ENCODE measurements around the gene S100A5. TPM values are rescaled to one million over a fixed set of nuclear protein-coding genes. Genes with fewer than 3 reads are reported as not detected.

S100A5 gene
- total and polyA plus RNA-seq, 9 of the 15 experiments (the other 6 are each of a cell fraction or from before 2014, with no cell fraction given): 0.56 to 1.4 (median 0.64) TPM; not detected in 5

GRCh38 chr1:153538315-153538821 lies 2.4 kb downstream of the S100A5 start (continued):
- no peak for TF ChIP-seq CLOCK (CRISPR knock-in tag; IDR thresholded peaks at IDR 0.05; ENCODE audit: borderline replicate concordance)
- TF ChIP-seq MCM3 (IDR thresholded peaks at IDR 0.05): no peak
- no peak for TF ChIP-seq HMG20B (CRISPR knock-in tag; IDR thresholded peaks at IDR 0.05)
- TF ChIP-seq ZNF282 (CRISPR knock-in tag; IDR thresholded peaks at IDR 0.05): no peak
- no peak for TF ChIP-seq E2F1 (CRISPR knock-in tag; IDR thresholded peaks at IDR 0.05)
- TF ChIP-seq HDGF (IDR thresholded peaks at IDR 0.05): no peak
- TF ChIP-seq ZBTB8A (IDR thresholded peaks at IDR 0.05; ENCODE audit: partially characterized antibody): no peak
- TF ChIP-seq PHF8 (IDR thresholded peaks at IDR 0.05; ENCODE audit: borderline replicate concordance, low read length): no peak
- TF ChIP-seq CCAR2 (IDR thresholded peaks at IDR 0.05; ENCODE audit: low read depth, low read length): no peak
- TF ChIP-seq GATA2 (CRISPR knock-in tag; IDR thresholded peaks at IDR 0.05): no peak
- TF ChIP-seq ZNF75A (CRISPR knock-in tag; IDR thresholded peaks at IDR 0.05): no peak
- TF ChIP-seq E2F6 (IDR thresholded peaks at IDR 0.05; ENCODE audit: borderline replicate concordance in 1 of 2, extremely low read depth in 1 of 2, insufficient read depth in 1 of 2, insufficient read length in 1 of 2, low read depth in 1 of 2, low read length in 1 of 2, poor library complexity in 1 of 2, severe bottlenecking in 1 of 2): peak in 1 of 2 experiments; percentile 32
- TF ChIP-seq ILK (tag; IDR thresholded peaks at IDR 0.05; ENCODE audit: borderline replicate concordance, low read depth): no peak
- no peak for TF ChIP-seq SMARCA4 (IDR thresholded peaks at IDR 0.05)
- no peak for TF ChIP-seq KAT7 (CRISPR knock-in tag; IDR thresholded peaks at IDR 0.05; ENCODE audit: borderline replicate concordance)
- TF ChIP-seq KLF16 (IDR thresholded peaks at IDR 0.05): no peak
- no peak for TF ChIP-seq ZNF197 (CRISPR knock-in tag; IDR thresholded peaks at IDR 0.05; ENCODE audit: low read depth)
- TF ChIP-seq ZBTB11 (CRISPR knock-in tag; IDR thresholded peaks at IDR 0.05): no peak
- no peak for TF ChIP-seq NBN (IDR thresholded peaks at IDR 0.05; ENCODE audit: low read depth)
- TF ChIP-seq PCBP1 (IDR thresholded peaks at IDR 0.05; ENCODE audit: low read depth, low read length, poor library complexity, severe bottlenecking): no peak
- TF ChIP-seq FOXJ2 (tag; IDR thresholded peaks at IDR 0.05): no peak

Measured in K562 (cell line).